Measurements from ENCODE around the gene POLR2E. TPM values are rescaled to one million over a fixed set of nuclear protein-coding genes. Genes with fewer than 3 reads are reported as not detected.
A peak's percentile ranks its signal among the peaks of the same experiment; 100 is the strongest.

Gene POLR2E
- total RNA-seq, 2 donors from 2014 or later, result 225 to 254 TPM

- WGBS, 2 experiments (ENCODE audit: insufficient coverage in 1 of 2, insufficient read length in 1 of 2), result 4 to 7% methylated on average over 51 to 99 of the region's 99 CpGs
- H3K4me3 ChIP-seq (ENCODE audit: low read length), result peak overlapping the region; percentile 23
- H3K36me3 Mint-ChIP-seq (ENCODE audit: low read depth), result peaks cover 7% of the 10 kb centered on the region
Measured at GRCh38 chr19:1070931-1071791, 24.0 kb downstream of the POLR2E start.

DNA sequence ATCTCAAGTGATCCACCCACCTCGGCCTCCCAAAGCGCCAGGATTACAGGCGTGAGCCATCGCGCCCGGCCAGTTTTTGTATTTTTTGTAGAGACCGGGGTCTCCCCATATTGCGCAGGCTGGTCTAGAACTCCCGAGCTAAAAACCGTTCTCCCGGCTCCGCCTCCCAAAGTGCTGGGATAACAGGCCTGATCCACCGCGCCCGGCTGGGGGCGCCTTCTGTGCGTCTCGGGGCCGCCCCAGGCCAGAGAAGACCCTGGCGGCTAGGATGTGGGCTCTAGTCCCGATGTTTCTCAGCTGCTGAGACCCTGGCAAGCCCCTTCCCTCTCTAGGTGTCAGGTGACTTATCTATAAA lies 24.6 kb downstream of the POLR2E start:
- H3K27ac ChIP-seq (ENCODE audit: low read depth, low read length), result no peak overlapping the region
- no peak overlapping the region for H3K9ac ChIP-seq (ENCODE audit: extremely low read depth, low read length, poor library complexity, severe bottlenecking)
- H3K9me3 Mint-ChIP-seq, result no peaks in the 10 kb centered on the region
- H3K36me3 ChIP-seq (ENCODE audit: control insufficient read depth, insufficient read depth, low read length), result no peaks in the 10 kb centered on the region
- H3K9me3 ChIP-seq (ENCODE audit: control insufficient read depth, low read length), result no peaks in the 10 kb centered on the region
- 17 to 22% methylated on average over 21 of the region's 21 CpGs for WGBS, 2 experiments (ENCODE audit: insufficient coverage in 1 of 2, insufficient read length in 1 of 2)
- peaks cover 56% of the 10 kb centered on the region for H3K27me3 Mint-ChIP-seq (ENCODE audit: insufficient read depth)
- no peak overlapping the region for H3K27ac Mint-ChIP-seq
- no peak overlapping the region for H3K4me3 Mint-ChIP-seq
- peak; percentile 60 for TF ChIP-seq CTCF (conservative IDR thresholded peaks at IDR 0.05)
- no peaks in the 10 kb centered on the region for H3K4me1 Mint-ChIP-seq
- H3K27me3 ChIP-seq (ENCODE audit: control insufficient read depth, insufficient read depth, low read length, poor library complexity, severe bottlenecking), result peaks cover 69% of the 10 kb centered on the region
- peak; percentile 82 for DNase-seq
- peaks cover 1% of the 10 kb centered on the region for H3K36me3 Mint-ChIP-seq (ENCODE audit: low read depth)
- H3K4me1 ChIP-seq (ENCODE audit: control insufficient read depth, insufficient read depth, low read length), result peaks cover 5% of the 10 kb centered on the region
- H3K4me3 ChIP-seq (ENCODE audit: low read length), result no peak overlapping the region

More at GRCh38 chr19:1070931-1071791, 24.0 kb downstream of the POLR2E start:
- peaks cover 4% of the 10 kb centered on the region for H3K4me1 ChIP-seq (ENCODE audit: control insufficient read depth, insufficient read depth, low read length)
- no peak overlapping the region for H3K9ac ChIP-seq (ENCODE audit: extremely low read depth, low read length, poor library complexity, severe bottlenecking)
- H3K27me3 ChIP-seq (ENCODE audit: control insufficient read depth, insufficient read depth, low read length, poor library complexity, severe bottlenecking), result peaks cover 63% of the 10 kb centered on the region
- H3K9me3 ChIP-seq (ENCODE audit: control insufficient read depth, low read length), result no peaks in the 10 kb centered on the region
- H3K4me1 Mint-ChIP-seq, result no peaks in the 10 kb centered on the region
- H3K36me3 ChIP-seq (ENCODE audit: control insufficient read depth, insufficient read depth, low read length), result no peaks in the 10 kb centered on the region
- no peaks in the 10 kb centered on the region for H3K9me3 Mint-ChIP-seq
- peak overlapping the region; percentile 36 for H3K4me3 Mint-ChIP-seq
- peak; percentile 81 for DNase-seq
- H3K27me3 Mint-ChIP-seq (ENCODE audit: insufficient read depth), result peaks cover 50% of the 10 kb centered on the region
- TF ChIP-seq CTCF (conservative IDR thresholded peaks at IDR 0.05), result no peak
- H3K27ac ChIP-seq (ENCODE audit: low read depth, low read length), result no peak overlapping the region
- H3K27ac Mint-ChIP-seq, result no peak overlapping the region

GRCh38 chr19:1069009-1069779 lies 26.0 kb downstream of the POLR2E start:
- Histone ChIP-seq H3K9ac (ENCODE audit: extremely low read depth, low read length, poor library complexity, severe bottlenecking) (no peak overlapping the region), H3K27ac (ENCODE audit: low read depth, low read length) (no peak overlapping the region), H3K4me3 (ENCODE audit: low read length) (no peak overlapping the region), H3K27me3 (ENCODE audit: control insufficient read depth, insufficient read depth, low read length, poor library complexity, severe bottlenecking) (peaks cover 78% of the 10 kb centered on the region), H3K36me3 (ENCODE audit: control insufficient read depth, insufficient read depth, low read length) (no peaks in the 10 kb centered on the region), H3K4me1 (ENCODE audit: control insufficient read depth, insufficient read depth, low read length) (peaks cover 5% of the 10 kb centered on the region), H3K9me3 (ENCODE audit: control insufficient read depth, low read length) (no peaks in the 10 kb centered on the region)
- H3K4me1 Mint-ChIP-seq, result peaks cover 4% of the 10 kb centered on the region
- H3K27ac Mint-ChIP-seq, result no peak overlapping the region
- no peak overlapping the region for H3K4me3 Mint-ChIP-seq
- WGBS, 2 experiments (ENCODE audit: insufficient coverage in 1 of 2, insufficient read length in 1 of 2), result 91 to 92% methylated on average over 19 to 25 of the region's 25 CpGs
- H3K9me3 Mint-ChIP-seq, result no peaks in the 10 kb centered on the region
- TF ChIP-seq CTCF (conservative IDR thresholded peaks at IDR 0.05), result no peak
- DNase-seq, result no peak
- H3K27me3 Mint-ChIP-seq (ENCODE audit: insufficient read depth), result peaks cover 63% of the 10 kb centered on the region
- no peaks in the 10 kb centered on the region for H3K36me3 Mint-ChIP-seq (ENCODE audit: low read depth)

Measured in endodermal cell (in vitro differentiated cells).